ENCODE data around the gene SIMC1.
"Not testable (repeated sequence)": the region's sequence is repeated elsewhere in the genome, so short reads cannot be mapped to it uniquely, and the experiment has no call there.

The SIMC1 gene

DNA sequence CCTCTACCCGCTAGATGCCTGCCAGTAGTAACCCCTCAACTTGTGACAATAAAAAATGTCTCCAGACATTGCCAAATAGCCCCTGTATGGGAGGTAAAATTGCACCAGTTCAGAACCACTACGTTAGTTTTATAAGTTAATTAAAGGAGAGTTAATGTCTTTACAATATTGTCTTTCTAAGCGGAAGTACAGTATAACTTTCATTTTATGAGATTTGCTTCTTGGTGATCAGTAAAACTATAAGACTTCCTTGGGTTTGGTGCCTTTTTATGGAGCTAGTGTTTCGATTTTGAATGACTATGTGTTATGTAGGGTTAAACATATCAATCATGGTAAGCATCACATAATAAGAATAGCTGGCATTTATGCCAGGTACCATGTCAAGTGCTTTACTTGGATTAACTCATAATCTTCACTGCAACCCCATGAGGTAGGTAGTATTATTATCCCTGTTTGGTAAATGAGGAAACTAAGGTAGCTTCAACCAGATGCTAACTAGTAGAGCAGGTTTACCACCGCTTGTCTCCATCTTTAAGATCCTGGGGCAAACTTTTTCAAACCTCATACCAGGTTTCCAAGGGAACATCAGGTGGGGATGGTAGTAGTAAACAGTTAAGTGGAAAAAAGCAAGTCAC is 19.8 kb downstream of the SIMC1 start:
- intact Hi-C loops (cut with DNase I); DNase-seq: not testable (repeated sequence)

DNA sequence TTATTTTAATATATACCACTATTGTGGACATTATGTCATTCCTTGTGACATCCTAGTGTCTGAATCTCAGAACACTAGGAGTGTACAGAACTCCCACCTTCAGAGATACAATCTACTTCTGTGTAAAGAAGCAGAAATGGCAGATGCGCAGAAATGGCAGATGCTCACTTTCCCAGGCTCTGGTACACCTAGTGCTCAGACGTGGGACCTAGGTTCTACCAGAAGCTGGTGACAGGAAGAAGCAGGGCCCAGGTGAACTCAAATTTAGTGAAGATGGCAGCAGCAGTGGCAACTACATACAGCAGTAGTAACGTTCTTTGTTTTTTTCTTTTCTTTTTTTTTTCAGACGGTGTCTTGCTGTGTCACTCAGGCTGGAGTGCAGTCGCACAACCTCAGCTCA is 22.5 kb downstream of the SIMC1 start:
- intact Hi-C loops (cut with DNase I); DNase-seq: not testable (repeated sequence)

DNA sequence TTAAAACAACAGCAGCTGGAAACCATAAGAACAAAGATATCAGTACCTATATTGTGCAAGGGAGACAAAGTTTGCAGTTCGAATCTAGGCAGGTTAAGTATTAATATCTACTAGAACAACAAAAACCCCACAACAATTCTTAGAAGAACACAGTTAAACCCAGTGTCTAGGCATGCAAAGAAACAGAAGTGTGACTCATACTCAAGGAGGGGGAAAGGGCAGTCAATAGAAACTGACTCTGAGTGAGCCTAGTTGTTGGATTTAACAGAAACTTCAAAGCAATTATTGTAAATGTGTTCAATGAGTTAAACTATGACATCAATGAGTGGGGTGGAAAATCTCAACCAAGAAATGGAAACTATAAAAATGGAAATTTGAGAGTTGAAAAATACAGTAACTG is 28.2 kb downstream of the SIMC1 start:
- DNase-seq; intact Hi-C loops (cut with DNase I): not testable (repeated sequence)

DNA sequence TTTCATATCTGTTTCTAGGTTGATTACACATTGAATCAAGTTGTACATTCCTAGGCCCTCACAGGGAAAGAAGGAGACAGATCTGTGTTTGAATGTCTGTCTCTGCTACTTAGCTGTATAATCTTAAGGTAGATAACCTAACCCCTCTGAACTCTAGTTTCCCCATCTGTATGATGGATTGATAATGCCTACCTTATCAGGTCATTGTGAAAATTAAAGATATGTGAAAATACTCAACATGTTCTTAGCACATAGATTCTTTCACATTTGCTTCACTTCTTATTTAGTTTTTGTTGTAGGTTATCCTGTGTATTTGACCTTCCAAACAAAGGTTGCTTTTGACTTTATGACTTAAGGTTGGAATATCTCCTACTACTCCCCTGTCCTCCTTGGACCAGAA is 50.8 kb downstream of the SIMC1 start:
- DNase-seq; intact Hi-C loops (cut with DNase I): not testable (repeated sequence)

DNA sequence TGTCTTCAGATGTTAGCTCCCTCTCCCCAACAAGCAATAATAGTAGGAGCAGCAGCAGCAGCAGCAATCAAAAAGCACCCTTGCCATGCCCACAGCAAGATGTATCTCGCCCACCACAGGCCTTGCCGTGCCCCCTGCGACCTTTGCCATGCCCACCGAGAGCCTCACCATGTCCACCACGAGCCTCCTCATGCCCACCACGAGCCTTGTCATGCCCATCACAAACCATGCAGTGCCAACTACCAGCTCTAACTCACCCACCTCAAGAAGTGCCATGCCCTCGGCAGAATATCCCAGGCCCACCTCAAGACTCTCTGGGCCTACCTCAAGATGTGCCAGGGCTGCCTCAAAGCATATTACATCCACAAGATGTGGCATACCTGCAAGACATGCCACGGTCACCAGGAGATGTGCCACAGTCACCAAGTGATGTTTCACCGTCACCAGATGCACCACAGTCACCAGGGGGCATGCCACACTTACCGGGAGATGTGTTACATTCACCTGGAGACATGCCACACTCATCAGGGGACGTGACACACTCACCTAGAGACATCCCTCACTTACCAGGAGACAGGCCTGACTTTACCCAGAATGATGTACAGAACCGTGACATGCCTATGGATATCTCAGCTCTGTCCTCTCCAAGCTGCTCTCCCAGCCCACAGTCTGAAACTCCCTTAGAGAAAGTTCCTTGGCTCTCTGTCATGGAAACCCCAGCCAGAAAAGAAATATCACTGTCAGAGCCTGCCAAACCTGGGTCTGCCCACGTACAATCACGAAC is 52.0 kb downstream of the SIMC1 start:
- DNase-seq; intact Hi-C loops (cut with DNase I): not testable (repeated sequence)

DNA sequence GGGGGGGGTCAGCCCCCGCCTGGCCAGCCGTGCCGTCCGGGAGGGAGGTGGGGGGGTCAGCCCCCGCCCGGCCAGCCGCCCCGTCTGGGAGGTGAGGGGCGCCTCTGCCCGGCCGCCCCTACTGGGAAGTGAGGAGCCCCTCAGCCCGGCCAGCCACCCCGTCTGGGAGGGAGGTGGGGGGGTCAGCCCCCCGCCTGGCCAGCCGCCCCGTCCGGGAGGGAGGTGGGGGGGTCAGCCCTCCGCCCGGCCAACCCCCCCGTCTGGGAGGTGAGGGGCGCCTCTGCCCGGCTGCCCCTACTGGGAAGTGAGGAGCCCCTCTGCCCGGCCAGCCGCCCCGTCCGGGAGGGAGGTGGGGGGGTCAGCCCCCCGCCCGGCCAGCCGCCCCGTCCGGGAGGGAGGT is 67.1 kb downstream of the SIMC1 start:
- intact Hi-C loops (cut with DNase I); DNase-seq: not testable (repeated sequence)

DNA sequence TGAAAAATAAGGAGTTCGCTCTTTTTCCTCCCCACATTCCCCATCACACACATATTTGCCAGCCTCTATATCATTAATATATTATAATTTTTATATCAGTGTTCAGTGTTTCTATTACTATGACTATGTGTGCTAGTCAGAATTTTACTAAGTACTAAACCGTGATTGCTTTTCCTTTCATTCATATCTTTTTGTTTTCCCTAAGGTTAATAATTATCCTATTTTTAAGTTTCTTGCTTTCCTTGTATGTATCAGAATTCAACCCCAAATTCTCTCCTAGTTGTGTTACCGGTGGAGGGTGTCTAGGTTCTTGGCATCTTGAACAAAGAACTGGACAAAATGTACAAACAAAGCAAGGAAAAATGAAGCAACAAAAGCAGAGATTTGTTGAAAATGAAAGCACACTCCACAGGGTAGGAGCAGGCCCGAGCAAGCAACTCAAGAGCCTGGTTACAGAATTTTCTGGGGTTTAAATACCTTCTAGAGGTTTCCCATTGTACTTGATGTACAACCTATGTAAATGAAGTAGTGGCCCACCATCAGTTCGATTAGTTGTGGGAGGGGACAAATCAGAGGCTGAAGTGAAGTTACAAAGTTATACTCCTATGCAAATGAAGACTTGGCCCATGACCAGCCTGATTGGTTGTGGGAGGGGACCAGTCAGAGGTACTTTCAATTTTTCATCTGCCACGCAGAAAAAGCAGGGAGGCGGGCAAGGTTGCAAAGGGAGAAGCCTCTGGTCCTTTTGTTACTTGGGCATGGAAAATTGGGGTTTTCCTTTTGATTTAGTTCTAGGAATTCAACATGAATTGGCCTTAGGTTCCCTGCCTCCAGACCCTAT is 79.5 kb downstream of the SIMC1 start:
- intact Hi-C loops (cut with DNase I) = no loop called here
- no peak for DNase-seq

DNA sequence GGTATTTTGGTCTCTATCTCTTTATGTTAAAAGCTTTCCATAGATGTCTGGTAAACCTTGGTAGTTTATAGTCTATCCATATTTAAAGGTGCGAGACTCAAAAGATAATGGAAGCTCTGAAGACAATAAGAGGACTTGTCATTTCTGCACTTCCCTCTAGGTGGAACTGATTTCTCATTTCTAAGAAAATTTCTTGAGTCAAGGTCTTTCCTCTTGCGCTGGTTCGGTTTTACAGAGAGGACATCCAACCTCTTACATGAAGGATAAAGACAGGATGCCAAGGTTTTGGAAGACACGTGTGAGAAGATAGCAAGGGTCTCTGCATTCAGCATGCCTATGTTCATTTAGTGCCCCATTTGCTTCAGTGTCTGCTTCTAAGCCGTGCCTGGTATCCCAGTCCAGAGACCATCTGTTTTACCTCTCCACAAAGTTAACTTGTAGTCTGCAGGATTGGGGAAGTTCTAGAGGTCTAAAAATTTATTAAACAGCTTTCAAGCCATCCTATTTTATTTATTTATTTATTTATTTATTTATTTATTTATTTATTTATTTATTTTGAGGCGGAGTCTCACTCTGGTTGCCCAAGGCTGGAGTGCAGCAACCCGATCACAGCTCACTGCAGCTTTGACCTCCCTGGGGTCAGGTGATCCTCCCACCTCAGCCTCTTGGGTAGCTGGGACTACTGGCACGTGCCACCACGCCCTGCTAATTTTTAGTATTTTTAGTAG is 81.8 kb downstream of the SIMC1 start:
- intact Hi-C loops (cut with DNase I) = no loop called here
- DNase-seq = no peak

DNA sequence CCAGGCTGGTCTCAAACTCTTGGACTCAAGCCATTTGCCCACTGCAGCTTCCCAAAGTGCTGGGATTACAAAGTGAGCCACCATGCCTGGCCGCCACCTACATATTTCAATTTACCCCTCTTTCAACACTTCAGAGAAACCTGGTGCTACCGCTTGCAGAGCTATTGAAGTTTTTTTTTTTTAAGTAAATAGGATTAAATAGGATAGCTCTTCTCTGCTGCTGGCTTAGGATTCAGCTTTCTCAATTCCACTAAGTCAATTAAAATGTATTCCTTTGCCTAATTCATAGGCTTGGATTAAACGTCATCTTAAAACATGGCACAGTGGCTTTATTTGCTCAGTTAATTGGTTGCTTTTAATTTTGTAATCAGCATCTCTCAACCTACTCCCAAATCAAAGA is 82.4 kb downstream of the SIMC1 start:
- intact Hi-C loops (cut with DNase I) = no loop called here
- no peak for DNase-seq

DNA sequence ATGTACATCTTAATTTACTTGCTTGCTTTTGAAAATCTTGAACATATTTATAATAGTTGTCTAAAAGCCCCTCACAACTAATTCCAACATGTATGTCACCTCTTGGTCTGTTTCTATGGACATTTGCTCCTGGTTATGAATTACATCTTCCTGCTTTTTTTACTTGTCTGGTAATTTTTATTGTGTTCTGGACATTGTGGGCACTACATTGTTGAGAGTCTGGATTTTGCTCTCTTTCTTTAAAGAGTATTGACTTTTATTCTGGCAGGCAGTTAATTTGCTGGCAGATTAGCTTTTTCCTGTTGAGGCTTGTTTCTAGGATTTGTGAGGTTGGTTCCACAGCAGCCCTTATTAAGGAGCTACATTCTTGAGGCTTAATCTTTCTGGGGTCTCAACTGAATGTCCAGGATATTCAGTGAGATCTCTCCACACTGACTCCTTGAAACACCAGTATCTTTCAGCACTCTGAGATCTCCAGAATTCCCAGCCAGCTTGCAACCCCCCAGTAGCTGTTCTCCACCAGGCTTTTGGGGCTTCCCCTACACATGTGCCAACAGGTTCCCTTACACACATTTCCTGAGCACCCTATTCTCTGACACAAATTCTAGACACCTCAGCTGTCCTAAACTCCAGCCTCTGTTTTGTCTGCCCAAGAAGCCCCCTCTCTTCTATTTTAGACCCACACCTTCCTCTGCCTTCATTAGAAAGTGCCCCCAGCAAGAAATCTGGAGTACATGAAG is 96.0 kb downstream of the SIMC1 start:
- no peak for DNase-seq
- intact Hi-C loops (cut with DNase I) = no loop called here

DNA sequence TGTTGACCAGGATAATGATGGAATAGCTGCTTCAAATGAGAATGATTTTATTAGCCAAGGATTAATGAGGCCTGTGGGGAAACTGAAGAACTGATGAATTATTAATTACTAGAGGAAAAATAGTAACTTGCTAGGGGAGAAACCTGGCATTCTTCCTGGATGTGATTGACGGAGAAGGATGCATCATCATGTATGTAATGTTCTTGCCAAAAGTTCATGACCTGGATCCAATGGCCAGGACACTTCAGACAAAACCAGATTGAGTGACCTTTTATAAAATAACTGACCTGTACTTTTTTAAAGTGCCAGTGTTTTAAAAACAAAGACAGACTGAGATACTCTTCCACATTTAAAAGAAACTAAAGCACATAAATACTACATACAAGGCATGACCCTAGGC is 99.7 kb downstream of the SIMC1 start:
- intact Hi-C loops (cut with DNase I) = no loop called here

DNA sequence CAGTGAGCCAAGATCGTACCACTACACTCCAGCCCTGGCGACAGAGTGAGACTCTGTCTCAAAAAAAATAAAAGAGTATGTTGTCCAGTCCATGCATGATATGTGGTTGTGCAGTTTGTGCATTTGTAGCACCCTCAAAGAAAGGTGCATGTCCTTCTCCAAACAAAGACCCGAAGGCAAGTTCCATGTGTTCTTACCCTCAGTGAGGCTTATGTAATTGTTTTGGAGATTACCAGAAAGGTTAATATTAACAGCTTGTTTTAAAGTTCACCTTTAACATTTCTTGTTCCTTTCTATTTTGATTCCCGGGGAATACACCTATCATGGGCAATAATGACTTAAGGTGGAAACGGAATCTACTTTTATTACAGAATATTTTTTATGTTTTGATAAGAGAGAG is 101.1 kb downstream of the SIMC1 start:
- intact Hi-C loops (cut with DNase I) = no loop called here
- no peak for DNase-seq

More for the DNA sequence above, 99.7 kb downstream of the SIMC1 start:
- no peak for DNase-seq

DNA sequence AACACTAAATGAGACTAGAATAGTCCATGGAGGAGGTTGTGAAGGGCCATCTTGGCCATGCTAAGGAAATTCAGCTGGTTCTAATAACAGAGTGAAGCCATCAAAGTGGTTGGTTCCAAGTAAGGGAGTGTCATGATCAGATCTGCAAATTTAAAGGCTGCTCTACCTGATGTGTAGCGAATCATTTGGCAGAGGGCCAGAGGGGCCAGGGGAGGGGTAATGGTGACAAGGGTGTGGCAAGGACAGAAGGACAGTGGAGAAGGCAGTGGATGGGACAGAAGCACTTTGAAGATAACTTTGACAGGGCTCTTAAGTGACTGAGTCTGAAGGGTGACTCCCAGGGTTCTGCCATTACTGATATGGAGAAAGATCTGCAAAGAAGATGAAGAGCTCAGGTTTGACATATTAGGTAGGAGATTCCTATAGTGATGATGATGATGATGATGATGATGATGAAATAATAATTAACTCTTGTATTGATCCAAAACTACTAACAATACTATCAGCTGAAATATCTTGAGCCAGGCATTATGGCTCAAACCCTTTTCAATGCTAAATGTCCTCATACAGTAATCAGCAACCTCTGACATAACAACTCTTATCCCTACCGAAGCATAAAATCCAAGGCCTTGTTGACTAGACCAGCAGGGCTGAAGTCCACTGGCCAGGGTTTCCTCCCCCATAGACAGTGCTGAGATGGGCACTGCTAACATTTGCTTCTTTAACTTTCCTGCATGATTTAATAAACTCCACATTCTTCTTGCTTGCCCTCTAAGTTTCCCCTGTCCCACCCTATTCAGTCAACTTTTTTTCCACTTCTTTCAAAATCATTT is 103.3 kb downstream of the SIMC1 start:
- intact Hi-C loops (cut with DNase I) = no loop called here
- DNase-seq = no peak

DNA sequence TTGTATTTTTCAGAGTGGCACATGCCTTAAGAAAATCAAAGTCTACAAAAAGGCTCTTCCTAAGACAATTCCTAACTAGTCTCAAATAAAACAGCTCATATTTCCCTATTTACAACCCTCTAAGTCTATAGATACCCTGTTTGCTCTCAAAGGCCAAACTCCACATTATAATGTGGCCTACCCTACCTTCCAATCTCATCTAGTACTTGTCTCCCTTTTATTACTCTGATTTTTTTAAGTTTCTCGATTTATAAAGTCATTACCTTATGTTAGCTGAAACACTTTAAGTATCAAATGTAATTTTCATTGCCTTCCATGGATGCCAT is 103.9 kb downstream of the SIMC1 start:
- DNase-seq = no peak
- intact Hi-C loops (cut with DNase I) = no loop called here

DNA sequence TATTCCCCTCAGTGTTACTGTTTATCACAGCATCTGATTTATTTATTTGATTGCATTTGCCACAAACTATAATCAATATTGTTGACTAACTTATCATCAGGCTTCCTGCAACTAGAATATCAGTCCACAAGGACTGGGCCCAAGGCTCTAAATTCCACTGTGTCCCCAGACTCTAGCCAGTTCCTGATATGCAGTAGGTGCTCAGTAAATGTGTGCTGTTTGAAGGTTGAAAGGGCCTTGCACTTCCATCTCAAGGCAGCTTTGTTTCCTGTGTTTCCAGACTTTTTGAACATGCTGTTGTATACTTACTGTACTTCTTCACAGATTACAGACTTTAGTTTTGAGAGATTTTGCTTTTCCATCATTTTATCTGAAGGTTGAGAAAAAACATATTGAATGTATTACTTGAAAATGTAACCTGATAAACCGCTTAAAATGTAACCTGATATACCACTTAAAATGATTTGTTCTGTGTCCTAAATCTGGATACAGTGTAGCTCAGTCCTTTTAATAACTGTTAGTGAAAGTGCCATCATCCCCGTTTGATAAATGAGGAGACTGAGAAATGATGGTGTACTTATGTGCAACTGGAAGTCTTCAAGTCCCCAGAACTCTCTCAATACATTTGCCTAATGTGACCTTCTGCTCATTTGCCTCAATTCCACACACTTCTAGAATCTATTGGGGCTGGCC is 104.7 kb downstream of the SIMC1 start:
- intact Hi-C loops (cut with DNase I) = no loop called here
- DNase-seq = no peak

DNA sequence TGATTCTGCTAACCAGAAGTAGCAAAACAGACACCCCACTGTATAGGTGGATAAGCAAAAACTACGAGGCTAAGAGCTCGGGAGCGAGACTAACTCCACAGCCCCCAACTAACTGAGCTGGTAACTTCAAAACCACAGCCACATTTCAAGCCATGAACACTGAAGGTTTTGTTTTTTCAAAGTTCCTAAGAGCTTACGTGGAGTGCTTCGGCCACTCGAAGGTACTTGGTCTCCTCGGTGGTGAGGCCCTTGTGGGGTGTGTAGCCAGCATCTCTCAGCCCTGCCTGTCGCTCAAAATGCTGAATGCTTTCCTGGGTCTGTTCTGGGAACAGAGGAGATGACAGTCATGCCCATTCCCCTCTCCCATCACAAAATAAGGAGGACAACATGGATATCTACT is 112.2 kb downstream of the SIMC1 start:
- intact Hi-C loops (cut with DNase I) = no loop called here
- DNase-seq = no peak

DNA sequence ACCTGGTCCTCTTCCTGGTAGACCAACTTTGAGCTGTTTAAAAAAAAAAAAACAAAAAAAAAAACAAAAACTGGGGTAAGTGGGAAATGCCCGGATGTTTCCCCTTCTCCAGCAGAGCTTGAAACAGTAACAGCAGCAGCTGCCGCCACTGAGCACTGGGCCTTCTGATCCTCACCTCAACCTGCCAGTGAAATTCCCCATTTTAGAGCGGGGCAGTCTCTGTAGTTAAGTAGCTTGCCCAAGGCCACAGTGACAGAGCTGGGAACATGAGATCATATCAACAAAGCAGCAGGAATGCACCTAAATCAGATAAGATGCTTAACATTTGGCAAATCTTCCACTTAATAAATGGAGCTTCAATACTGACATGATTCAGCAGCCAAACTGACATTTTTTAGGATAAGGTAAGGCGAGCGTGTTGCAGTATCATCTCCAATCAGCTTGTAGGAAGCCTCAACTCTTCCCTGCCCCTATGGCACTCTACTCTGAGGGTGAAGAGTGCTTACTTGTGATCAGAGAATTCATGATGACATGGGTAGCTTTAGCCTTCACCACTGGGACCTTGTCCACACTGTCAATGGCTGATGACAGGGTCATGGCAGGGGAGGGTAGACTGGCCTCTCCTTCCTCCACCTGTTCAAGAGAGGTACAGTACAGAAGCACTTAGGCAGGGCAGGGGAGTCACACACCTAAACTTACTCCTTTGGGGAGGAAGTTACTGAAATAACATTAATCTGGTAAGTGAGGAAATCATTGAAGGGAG is 114.1 kb downstream of the SIMC1 start:
- DNase-seq = no peak
- intact Hi-C loops (cut with DNase I) = no loop called here

Measured in head of caudate nucleus (tissue), 42 donors.